Occipital lobe (tissue), 2 donors: Measurements from ENCODE around the gene PCAT6. TPM values are rescaled to one million over a fixed set of nuclear protein-coding genes. Genes with fewer than 3 reads are reported as not detected.
"Not testable (repeated sequence)": the region's sequence is repeated elsewhere in the genome, so short reads cannot be mapped to it uniquely, and the experiment has no call there.

Experiments used
- DNase-seq: peaks from one replicate; lab custom pipeline; 2025; lab: John Stamatoyannopoulos, UW
- total RNA-seq: library from RNA; depleted of rRNA; stranded (reverse); fragments of >200 nt; gene quantifications from one replicate; pipeline ENCODE4 v1.2.3, GENCODE V29; 2014

The PCAT6 gene
- not detected for total RNA-seq

DNA sequence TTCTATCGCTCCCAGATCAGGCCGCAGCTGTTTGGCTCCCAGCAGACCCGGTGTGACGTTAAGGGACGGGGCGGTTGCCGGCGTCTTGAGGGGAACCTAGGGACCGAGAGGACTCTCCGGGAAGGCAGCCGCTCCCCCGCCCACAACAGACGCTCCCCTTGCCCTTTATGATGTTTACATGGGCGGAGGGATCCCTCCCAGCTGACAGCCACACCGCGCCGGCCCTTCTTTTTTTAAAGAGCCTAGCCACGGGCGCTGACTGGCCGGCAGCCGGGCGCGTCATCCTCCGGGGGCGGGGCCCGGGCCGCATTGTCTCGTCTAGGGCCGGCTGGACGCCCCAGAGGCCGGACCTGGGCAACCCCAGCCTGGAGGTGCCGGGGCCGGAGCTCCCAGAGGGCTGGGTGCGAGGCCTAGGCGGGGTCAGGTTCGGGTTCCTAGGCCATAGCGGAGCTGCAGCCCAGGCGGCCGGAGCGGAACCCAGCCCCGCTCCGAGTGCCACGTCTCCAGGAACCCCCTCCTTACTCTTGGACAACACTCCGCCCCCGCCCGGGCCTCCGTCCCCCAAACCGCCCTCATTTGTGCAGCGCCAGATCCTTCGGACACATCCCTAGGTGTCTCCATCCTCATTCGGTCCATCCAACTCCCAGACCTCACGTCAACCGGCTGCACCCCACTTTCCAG is at the start of gene PCAT6:
TSS of gene PCAT6 (plus strand) at position 340 of the 681 bp plus-strand sequence.
- peak; percentile 91 for DNase-seq

DNA sequence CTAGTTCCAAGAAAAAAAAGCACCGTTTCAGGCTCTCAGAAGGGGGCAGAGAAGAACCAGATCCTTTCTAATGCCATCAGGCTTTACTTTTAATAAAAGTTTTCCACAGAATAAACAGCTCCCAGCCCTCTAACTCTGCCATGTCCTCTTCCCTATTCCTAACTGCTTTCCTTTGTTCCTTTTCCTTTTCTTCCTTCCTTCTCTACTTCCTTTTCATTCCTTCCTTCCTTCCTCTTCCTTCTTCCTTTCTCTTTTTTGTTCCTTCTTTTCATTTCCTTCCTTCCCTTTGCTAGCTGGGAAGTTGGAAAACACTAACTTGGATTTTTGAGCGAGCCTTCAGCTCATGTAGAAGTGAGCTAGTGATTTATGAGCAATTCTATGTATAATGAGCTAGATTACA is 48.7 kb upstream of the PCAT6 start:
- no peak for DNase-seq

DNA sequence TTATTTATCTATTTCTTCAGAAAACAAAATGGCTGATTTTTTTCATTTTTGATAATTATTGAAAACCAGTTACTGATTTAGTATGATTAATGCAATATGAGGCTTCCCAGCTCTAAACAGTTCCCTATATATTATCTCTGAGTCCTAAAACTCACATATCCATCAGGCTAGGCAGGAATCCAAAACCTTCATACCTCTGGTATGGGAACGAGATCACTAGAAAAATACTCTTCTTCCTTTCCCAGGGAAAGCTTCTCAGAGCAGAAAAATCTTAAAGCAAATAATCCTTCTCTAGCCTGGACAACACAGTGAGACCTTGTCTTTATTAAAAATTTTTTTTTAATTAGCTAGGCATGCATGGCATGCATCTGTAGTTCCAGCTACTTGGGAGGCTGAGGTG is 45.0 kb upstream of the PCAT6 start:
- DNase-seq = no peak

DNA sequence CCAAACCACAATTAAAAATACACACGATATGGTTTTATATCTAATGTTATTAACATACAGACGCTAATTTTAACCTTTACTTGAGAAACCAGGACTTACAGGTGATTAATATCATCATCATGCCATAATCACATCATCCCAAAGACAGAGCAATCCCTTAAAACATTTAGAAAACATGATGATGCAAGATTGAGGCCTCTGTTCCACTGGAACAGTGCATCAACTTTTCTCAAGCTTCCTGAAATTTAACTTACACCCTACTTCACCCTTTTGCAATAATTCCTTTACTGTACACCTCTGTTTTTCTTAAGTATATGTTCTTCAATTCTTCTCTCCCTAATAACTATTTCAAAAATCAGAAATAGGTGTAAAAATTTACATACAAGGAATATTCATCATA is 40.6 kb upstream of the PCAT6 start:
- DNase-seq = no peak

DNA sequence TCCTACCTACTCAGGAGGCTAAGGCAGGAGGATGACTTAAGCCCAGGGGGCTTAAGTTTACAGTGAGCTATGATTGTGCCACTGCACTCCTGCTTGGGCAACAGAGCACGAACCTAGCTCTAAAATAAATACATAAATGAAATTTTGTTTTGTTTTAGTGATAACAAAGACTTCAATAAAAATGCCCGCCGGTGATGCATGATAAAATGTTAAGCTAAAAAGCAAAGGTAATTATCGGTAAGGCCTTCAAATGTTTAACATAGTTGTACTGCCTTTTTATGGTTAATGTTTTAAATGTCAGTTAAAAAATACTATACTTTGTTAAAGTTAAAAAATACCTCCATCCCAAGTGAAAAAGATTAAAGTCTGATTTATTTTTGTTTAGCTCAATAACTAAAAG is 29.6 kb upstream of the PCAT6 start:
- no peak for DNase-seq

DNA sequence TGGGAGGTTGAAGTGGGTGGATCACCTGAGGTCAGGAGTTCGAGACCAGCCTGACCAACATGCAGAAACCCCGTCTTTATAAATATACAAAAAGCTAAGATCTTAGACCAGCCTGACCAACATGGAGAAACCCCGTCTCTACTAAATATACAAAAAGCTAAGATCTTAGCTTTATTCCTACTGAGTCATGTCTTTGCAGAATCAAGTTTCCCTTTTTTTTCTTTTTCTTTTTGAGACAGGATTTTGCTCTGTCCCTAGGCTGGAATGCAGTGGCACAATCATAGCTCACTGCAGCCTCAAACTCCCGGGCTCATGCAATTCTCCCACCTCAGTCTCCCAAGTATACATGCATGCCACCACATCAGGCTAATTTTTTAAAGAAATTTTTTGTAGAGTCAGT is 23.9 kb upstream of the PCAT6 start:
- DNase-seq = no peak

DNA sequence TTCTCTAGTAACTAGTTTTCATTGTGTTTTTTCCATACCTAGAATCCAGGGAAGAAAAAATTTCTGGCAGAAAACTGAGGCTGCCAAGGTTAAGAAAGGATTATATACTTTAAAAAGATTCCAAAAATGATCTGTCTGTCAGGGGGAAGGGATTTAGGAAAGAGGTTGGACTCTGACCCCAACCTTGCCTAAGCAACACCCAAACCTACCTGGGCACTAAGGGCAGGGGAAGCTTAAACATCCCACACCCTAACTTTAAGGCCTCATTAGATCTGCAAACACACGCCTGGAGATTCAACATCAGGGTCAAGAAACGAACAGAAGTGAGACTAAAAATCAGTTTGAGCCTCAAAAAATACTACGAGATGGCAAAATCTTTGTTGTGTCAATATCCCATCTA is 22.0 kb upstream of the PCAT6 start:
- no peak for DNase-seq

DNA sequence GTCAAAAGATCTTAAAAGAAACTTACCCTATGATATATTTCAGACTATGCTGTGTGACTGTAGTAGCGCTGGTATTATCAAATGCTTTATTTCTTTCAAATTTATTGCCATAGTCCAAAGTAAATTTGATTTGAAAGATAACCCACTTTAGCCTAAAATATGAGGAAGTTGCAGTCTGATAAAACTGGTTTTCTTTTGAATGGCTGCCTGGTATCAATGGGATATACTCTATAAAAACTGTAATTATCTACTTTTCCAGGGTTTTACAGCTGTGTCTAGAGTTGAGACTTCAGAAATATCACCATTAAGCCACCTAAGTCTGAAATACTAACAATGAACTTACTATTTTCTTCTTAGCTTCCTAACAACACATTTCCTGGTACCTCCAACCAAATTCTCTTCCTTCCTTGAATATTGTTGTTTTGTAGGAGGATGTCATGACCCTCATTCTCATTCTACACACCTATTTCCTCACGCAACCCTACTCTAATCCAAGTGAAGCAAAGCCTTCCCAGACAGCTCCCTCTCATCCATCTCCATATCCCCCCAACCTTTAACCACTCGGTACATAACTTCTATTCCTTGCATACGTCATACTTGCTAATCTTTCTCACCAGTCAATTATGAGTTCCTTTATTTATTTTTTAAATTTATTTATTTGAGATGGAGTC is 19.5 kb upstream of the PCAT6 start:
- no peak for DNase-seq

DNA sequence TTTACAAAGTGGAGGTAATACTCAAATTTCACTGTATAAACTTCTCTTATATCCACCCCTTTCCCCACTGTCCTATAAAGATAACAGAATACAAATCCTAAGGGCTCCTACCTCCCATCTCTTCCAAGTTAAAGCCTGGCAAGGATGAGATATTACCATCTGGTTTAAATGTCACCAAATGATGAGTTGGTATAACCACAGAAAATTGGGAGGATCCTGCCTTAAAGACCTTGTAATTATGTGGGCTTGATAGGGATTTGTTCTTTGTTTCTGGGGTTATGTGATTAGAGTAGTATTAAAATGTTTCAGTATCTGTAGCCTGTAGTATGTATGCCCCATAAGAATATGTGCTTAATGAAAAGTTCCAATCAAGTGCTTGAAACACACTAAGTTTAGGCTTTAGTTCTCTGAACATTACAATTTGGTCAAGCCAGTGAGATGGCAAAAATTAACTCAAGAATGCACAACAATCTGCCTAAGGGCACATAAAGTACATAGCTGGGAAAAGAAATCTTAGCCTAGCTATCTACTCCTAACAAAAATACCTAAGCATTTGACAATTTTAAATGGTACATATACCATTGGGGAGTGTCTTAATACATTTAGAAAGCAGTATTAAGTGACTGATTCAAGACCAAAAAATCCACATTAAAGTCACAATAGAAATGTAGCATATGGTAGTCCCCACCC is 16.6 kb upstream of the PCAT6 start:
- DNase-seq = no peak

DNA sequence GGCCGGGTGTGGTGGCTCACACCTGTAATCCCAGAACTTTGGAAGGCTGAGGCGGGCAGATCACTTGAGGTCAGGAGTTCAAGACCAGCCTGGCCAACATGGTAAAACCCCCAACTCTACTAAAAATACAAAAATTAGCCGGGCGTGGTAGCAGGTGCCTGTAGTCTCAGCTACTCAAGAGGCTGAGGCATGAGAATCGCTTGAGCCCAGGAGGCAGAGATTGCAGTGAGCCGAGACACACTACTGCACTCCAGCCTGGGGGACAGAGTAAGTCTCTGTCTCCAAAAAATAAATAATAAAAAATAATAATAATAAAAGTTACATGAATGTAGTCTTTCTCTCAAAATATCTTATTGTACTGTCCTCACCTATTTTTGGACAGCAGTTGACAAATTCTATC is 15.8 kb upstream of the PCAT6 start:
- not testable (repeated sequence) for DNase-seq

DNA sequence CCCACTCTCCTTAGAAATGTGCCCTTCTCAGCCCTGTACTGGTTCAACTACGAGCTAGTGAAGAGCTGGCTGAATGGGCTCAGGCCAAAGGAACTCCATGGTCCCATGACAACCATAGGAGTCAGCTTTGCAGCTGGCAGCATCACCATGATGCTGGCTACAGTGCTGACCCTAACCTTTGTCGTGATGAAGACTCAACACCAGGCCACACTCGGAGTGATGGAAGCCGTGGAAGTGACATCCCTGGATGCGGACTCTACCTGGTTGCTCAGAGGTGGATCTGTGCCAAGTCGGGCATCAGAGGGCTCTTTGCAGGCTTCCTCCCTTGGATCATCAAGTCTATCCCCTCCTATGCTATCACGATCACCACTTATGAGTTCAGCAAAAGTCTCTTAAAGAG is 14.1 kb upstream of the PCAT6 start:
- DNase-seq = no peak

DNA sequence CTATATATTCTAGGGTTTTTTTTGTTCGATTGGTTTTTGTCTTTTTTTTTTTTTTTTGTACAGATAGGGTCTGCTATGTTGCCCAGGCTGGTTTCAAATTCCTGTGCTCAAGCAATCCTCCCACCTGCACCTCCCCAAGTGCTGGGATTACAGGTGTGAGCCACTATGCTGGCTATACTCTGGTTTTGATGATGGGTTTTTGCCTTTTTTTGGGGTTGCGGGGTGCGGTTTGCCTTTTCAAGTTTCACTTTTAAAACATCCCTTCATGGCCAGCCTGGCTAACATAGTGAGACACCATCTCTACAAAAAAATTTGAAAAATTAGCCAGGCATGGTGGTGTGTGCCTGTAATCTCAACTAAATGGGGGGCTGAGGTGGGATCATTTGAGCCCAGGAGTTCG is 12.5 kb upstream of the PCAT6 start:
- no peak for DNase-seq

DNA sequence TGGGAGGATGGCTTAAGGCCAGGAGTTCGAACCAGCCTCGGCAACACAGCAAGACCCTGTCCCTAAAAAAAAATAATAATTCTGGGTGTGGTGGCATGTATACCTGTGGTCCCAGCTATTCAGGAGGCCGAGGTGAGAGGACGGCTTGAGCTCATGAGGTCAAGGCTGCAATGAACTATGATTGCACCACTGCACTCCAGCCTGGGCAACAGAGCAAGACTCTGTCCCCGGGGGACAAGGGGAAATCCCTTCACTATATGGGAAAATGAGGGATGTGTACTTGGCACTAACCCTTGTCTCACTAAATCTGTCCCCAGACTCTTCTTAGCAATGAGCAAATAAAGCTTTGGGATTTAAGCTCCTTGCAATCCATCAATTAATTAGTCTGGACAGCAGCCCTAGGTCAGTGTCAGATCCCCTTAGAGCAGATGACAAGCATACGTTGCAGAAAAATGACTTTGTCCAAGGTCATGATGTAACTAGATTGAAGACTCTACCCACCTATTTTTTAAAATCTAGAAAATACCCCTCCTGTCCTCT is 11.9 kb upstream of the PCAT6 start:
- no peak for DNase-seq

DNA sequence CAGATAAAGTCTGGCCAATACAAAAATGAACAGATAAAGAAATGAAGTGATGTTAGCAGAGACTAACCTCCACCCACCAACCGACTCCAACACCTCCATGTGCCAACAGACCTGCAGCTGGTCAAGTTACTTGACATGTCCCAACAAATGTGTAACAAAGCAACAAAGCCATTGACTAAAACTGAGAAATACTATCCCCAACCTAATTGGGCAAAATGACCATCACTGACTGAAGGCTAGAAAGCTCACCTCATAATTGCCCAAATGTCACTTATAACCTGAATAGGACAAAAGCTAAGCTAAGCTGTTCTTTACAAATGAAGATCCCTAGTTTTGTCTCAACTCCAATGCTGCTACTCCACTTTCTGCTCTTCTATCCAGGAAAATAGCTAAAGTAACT is 10.0 kb upstream of the PCAT6 start:
- no peak for DNase-seq

DNA sequence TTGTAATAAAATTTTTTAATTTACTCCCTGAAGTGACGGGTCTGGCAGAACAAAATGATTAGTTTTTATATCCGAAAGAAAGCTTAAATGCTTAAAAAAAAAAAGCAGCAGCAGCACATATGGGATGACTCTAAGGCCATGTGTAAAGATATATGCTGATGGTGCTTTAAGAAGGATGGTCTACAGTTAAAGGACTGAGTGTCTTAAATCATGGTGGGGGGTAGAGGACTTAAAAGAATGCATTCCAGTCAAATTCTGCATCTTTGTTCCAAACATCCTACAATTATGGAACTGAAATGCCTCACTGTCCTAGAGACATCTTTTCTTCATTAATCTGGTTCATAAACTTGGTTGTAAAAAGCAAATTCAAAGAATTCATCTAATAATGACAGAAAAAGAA is 9.6 kb upstream of the PCAT6 start:
- no peak for DNase-seq

DNA sequence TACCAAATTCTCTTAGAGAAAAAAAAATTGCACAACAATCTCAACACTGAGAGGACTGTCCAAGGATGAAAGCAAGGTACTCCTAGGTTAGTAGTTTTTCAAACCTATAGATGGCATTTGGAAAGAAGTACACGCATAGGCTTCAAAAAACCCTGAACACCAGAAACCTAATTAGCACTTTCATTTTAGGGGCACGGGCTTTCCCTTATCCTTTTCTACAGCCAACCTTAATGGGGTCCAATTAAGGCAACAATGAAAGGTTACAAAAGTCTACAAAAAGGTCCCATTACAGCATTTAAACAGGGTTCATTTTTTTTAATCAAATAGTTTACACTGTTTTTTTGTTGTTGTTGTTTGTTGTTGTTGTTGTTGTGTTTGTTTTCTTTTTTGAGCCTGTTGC is 8.7 kb upstream of the PCAT6 start:
- no peak for DNase-seq

DNA sequence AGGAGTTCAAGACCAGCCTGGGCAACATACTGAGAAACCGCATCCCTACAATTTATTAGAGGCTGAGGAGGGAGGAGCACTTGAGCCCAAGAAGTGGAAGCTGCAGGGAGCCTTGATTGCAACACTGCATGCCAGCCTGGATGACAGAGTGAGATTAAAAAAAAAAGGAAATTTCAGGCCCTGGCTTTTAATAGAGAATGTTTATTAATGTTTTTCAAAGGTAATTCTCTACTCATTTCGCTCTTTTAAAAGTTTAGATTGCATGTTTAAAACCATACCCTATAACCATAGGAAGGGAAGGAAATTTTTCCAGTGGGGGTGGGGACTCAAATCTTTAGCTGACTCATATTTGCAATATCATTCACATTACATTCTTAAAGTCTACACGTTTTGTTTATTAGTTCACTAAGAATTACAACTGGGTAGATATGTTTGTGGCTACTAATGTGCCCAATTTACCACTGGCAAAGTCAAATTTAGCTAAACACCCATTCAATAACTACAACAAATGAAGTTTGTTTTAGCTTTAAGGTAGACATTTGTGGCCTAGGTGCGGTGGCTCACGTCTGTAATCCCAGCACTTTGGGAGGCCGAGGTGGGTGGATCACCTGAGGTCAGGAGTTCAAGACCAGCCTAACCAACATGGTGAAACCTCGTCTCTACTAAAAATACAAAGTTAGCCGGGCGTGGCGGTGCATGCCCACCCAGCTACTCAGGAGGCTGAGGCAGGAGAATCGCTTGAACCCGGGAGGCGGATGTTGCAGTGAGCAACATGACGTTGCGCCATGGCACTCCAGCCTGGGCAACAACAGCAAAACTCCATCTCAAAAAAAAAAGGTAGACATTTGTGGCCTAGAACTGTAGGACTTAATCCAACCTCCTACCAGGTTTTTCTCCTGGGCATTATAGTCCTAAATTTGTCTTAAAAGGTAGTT is 7.5 kb upstream of the PCAT6 start:
- no peak for DNase-seq

DNA sequence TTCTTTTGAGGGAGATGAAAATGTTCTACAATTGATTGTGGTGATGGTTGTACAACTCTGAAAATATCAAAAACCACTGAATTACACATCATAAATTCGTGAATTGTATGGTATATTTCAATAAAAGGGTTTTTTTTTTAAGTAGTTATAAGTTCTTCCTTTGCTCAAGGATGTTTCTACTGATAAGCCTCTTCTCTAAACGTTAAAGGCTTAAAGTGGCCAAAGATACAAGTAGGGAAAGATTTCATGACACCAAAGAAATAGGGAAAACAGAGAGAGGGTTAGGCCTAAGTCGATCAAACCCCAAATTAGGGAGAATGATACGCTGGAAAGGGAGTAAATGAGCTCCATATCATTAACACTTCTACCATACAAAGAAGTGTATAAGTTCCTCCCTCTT is 6.6 kb upstream of the PCAT6 start:
- no peak for DNase-seq

DNA sequence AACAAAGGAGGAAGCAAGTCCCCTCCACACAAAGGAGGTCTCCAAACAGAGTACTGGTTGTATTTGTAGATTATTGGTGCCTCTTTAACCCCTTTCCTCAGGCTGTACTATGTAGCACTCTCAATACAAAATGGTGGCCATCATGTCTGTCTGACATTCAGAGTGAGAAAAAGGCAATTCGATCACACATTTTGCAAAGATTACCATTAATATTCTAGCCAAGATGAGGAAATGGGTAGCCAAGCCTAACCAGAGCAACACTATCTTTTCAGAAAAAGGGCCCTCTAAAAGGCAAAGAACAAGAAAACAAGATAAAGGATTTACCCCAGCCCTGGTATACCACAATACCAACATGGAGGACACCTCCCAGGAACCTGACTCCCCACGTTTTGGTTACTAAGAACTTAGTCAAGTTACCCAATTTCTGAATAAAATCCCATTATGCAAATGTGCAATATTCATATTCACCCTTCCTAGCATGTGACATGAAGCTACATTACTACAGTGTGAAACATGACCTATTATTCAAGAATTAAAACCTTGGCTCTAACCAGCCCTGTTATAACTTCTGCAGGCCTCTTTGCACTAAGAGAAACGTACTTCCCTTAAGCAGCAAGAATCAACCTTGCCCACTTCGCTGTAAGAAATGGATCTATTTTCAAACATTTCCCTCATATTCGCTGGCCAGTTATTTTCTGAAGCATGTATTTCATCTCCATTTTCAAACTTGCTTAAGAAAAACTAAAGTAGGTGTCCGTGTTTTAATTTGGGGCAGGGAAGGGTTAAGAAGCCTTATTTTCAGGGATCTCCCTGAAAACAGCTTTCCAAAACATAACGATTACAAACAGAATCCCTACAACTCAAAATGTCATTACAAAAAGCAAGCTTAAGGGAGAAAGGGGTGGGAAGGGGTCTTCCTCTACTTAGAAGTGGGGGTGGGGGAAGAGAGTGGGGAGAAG is 4.6 kb upstream of the PCAT6 start:
- no peak for DNase-seq

DNA sequence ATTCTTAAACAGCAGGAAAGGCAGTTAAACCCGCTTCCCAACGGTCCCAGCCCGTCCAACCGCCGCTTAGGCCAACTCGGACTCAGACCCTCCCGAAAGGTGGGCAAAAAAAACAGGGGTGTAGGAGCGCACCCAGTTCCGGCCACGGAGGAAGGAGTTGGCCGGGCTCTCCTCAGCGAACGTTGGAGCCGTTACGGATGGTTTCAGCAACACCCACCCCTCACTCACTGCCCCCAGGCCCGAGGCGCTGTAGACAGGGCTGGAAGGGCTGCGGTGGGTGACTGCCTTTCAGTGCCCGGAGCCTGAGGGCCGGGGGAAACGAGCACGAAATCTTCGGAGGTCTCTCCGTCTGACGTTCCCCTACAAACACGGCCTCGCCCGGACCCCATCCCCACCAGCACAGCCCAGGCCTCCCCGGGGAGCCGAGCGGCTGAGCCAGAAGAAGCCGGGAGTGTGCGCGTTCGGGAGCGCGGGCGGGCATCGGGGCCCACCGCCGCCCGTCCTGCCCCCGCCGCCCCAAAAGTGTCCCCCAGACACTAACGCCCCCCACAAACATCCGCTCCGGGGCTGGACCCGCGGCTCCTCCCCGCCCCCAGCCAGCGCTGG is 3.8 kb upstream of the PCAT6 start:
- peak; percentile 9 for DNase-seq
